GM12878 (cell line): ENCODE results near the gene CFAP74. TPM values are rescaled to one million over a fixed set of nuclear protein-coding genes. Genes with fewer than 3 reads are reported as not detected.

Experiments used
- ATAC-seq: fragments of 200-7000 bp; cut with Tn5 transposase; 3 replicates; pipeline ENCODE4 v1.9.1; 2020; ENCODE audit warnings: mild to moderate bottlenecking, moderate library complexity
- BruUV-seq: library from RNA; stranded (reverse); fragments of 400-500 nt; replicated peaks from 2 replicates; lab custom pipeline; 2021; lab: Mats Ljungman, UMichigan
- CTCF ChIA-PET: fragments of 300-600 bp; sonication (Branson Sonifier 250); formaldehyde crosslinking; extraction: SDS; loops from one replicate; lab custom pipeline; 2021; ENCODE audit warnings: inconsistent platforms; lab: Yijun Ruan, JAX
- POLR2A ChIA-PET: fragments of 350-600 bp; formaldehyde crosslinking; extraction: SDS; loops from one replicate; lab custom pipeline; 2021; ENCODE audit warnings: inconsistent platforms; lab: Charles Lee
- RAD21 ChIA-PET: fragments of 300-600 bp; sonication (Branson Sonifier 250); formaldehyde crosslinking; loops from one replicate; lab custom pipeline; 2023; ENCODE audit warnings: antibody characterized with exemption; ENCODE audit not compliant: unreplicated experiment; lab: Charles Lee
- SMC1A ChIA-PET: fragments of 300-600 bp; sonication (Branson Sonifier 250); formaldehyde crosslinking; loops from one replicate; lab custom pipeline; 2023; ENCODE audit not compliant: unreplicated experiment, uncharacterized antibody; lab: Charles Lee
- DNase-seq: peaks from one replicate; pipeline ENCODE4 v3.0.0-alpha.2; 2011; ENCODE audit warnings: low read depth, low spot score
- FAIRE-seq: peaks from 3 replicates; lab custom pipeline; 2011; peaks lifted over from hg19 to GRCh38; lab: Jason Lieb, UNC
- H2AFZ ChIP-seq: 2 replicates; pipeline ENCODE4 v1.6.0; 2011; ENCODE audit warnings: low read depth, low read length, control low read depth; ENCODE audit not compliant: control insufficient read depth
- H3K27ac ChIP-seq: 2 replicates; pipeline ENCODE4 v1.5.1; 2011; ENCODE audit warnings: control low read depth; ENCODE audit not compliant: control insufficient read depth, insufficient read depth
- H3K27me3 ChIP-seq, 2 experiments: replicated peaks in 1 of 2; 2 replicates each; pipeline versions ENCODE4 v1.6.0 to v1.6.1; 2011; ENCODE audit warnings: low read length in 1 of 2; ENCODE audit not compliant: control insufficient read depth in 2 of 2, insufficient read depth in 2 of 2
- H3K36me3 ChIP-seq, 2 experiments: 2 replicates each; pipeline ENCODE4 v1.5.1; 2011; ENCODE audit warnings: low read length in 1 of 2; ENCODE audit not compliant: control insufficient read depth in 2 of 2, insufficient read depth in 2 of 2
- H3K4me1 ChIP-seq: 2 replicates; pipeline ENCODE4 v1.6.1; 2011; ENCODE audit warnings: mild to moderate bottlenecking, low read length, moderate library complexity, mixed read lengths; ENCODE audit not compliant: control insufficient read depth, insufficient read depth
- H3K4me2 ChIP-seq: 2 replicates; pipeline ENCODE4 v1.6.0; 2011; ENCODE audit warnings: control low read depth; ENCODE audit not compliant: control insufficient read depth, insufficient read depth
- H3K4me3 ChIP-seq: fragments of 200-600 bp; sonication (generic); 2 replicates; pipeline ENCODE4 v1.5.1; 2016
- H3K79me2 ChIP-seq: 2 replicates; pipeline ENCODE4 v1.6.0; 2011; ENCODE audit warnings: low read length; ENCODE audit not compliant: control insufficient read depth, insufficient read depth
- H3K9ac ChIP-seq: 2 replicates; pipeline ENCODE4 v1.8.0; 2011; ENCODE audit warnings: low read length, control low read depth, mixed read lengths; ENCODE audit not compliant: control insufficient read depth, insufficient read depth
- H3K9me3 ChIP-seq: replicated peaks from 3 replicates; pipeline ENCODE4 v1.5.1; 2011; ENCODE audit warnings: mild to moderate bottlenecking, low read length; ENCODE audit not compliant: control insufficient read depth, insufficient read depth
- H4K20me1 ChIP-seq: 2 replicates; pipeline ENCODE4 v1.6.0; 2011; ENCODE audit not compliant: control insufficient read depth, insufficient read depth
- CTCF ChIP-seq, 3 experiments: IDR thresholded peaks in 2 of 3; conservative IDR thresholded peaks in 1 of 3; 2 replicates each; pipeline ENCODE4 v1.5.1; 2011; ENCODE audit warnings: low read depth in 3 of 3, low read length in 3 of 3, mild to moderate bottlenecking in 3 of 3, control low read depth in 2 of 3, moderate library complexity in 2 of 3, inconsistent platforms in 1 of 3, mixed read lengths in 1 of 3; ENCODE audit not compliant: control insufficient read depth in 2 of 3, insufficient read depth in 1 of 3; ENCODE audit errors: extremely low read depth in 1 of 3
- FOXM1 ChIP-seq: IDR thresholded peaks from 2 replicates; pipeline ENCODE4 v1.6.1; 2012; ENCODE audit warnings: low read depth, mild to moderate bottlenecking, inconsistent platforms, low read length, moderate library complexity
- GABPA ChIP-seq: IDR thresholded peaks from 2 replicates; pipeline ENCODE4 v1.6.1; 2014; ENCODE audit warnings: antibody characterized with exemption, low read depth, mild to moderate bottlenecking, inconsistent platforms
- MAX ChIP-seq: IDR thresholded peaks from 2 replicates; pipeline ENCODE4 v1.6.1; 2012; ENCODE audit warnings: low read depth, low read length, improper control_type of control experiment
- whole genome bisulfite sequencing: methylation state at CpG from one replicate; pipeline ENCODE4 v1.1.6; 2016; ENCODE audit warnings: low lambda C conversion rate; ENCODE audit not compliant: insufficient replicate concordance, insufficient coverage; ENCODE audit errors: missing lambda C conversion rate; 5-methylcytosine and 5-hydroxymethylcytosine counted together
- in situ Hi-C: fragments of 300-500 bp; cut with MboI; formaldehyde crosslinking; loops from 9 replicates; pipeline ENCODE4 v1.14.3; 2018; ENCODE audit warnings: mixed read lengths
- intact Hi-C: fragments of 100-400 bp; cut with micrococcal nuclease; formaldehyde crosslinking; loops from one replicate; pipeline ENCODE4 v1.14.2; 2022; ENCODE audit not compliant: unreplicated experiment
- polyA plus RNA-seq, 11 experiments: library from polyadenylated mRNA; depleted of rRNA in 4 of 11; unstranded in 6 of 11; stranded (reverse) in 5 of 11; fragments of >200 nt; fragmentation: Nextera tagmentation in 4 of 11; fragmentation: Illumina TruSeq in 1 of 11; extraction: Ambion mirVana in 4 of 11; extraction: Trizol in 1 of 11; gene quantifications; 1 replicate in 1 of 11; 2 replicates in 10 of 11; pipeline versions ENCODE4 v1.2.1 to v1.2.3, GENCODE V29; 2011 to 2016; ENCODE audit warnings: inconsistent platforms in 2 of 11, missing spikeins in 2 of 11, low read depth in 1 of 11
- total RNA-seq, 4 experiments: library from RNA; depleted of rRNA in 3 of 4; stranded (reverse); fragments of >200 nt in 3 of 4; fragmentation: Illumina TruSeq in 1 of 4; extraction: Trizol in 1 of 4; gene quantifications; 2 replicates each; pipeline versions ENCODE4 v1.2.1 to v1.2.3, GENCODE V29; 2013 to 2021

Gene CFAP74
- total and polyA plus RNA-seq, 10 of the 15 experiments (the other 5 are each of a cell fraction or from before 2014, with no cell fraction given), result 0.01 TPM; not detected in 9

GRCh38 chr1:1954831-1955441 lies 48.6 kb downstream of the CFAP74 start:
- intact Hi-C loops (no loop called here), in situ Hi-C loops (loop anchor here (25.0 kb wide), 1 partner anchor 832 kb away; no protein-coding TSS in a partner anchor)
- CTCF ChIA-PET, result no interaction called here
- no peaks in the 10 kb centered on the region for H4K20me1 ChIP-seq
- DNase-seq (no peak), FAIRE-seq (no peak), ATAC-seq (no peak)
- H2AFZ ChIP-seq, result no peak overlapping the region
- peak in 2 of 3 experiments; percentile 28 to 39; a peak in 3 of 6 replicates for TF ChIP-seq CTCF (IDR thresholded peaks at IDR 0.05 in 2 of 3, conservative IDR thresholded peaks at IDR 0.05 in 1 of 3; ENCODE audit: control insufficient read depth in 2 of 3, extremely low read depth in 1 of 3, insufficient read depth in 1 of 3, low read depth in 3 of 3, low read length in 3 of 3)
- TF ChIP-seq FOXM1, result no peak
- TF ChIP-seq GABPA, result 0 out of 2 replicates have a peak, but pooled peaks have one; percentile 30
- no peak for TF ChIP-seq MAX
- SMC1A ChIA-PET, result no interaction called here
- no peaks in the 10 kb centered on the region for H3K79me2 ChIP-seq
- POLR2A ChIA-PET, result no interaction called here
- H3K27ac ChIP-seq, result no peak overlapping the region
- no peaks in the 10 kb centered on the region for H3K9me3 ChIP-seq
- H3K4me2 ChIP-seq, result no peak overlapping the region
- no peak overlapping the region for H3K9ac ChIP-seq
- no peaks in the 10 kb centered on the region for H3K27me3 ChIP-seq
- H3K4me1 ChIP-seq, result no peaks in the 10 kb centered on the region
- no TSS peak for BruUV-seq
- H3K4me3 ChIP-seq, result no peak overlapping the region
- H3K36me3 ChIP-seq, result no peaks in the 10 kb centered on the region
- 68% methylated on average over 46 of the region's 46 CpGs for WGBS
- RAD21 ChIA-PET, result no interaction called here
